Measurements from ENCODE around the gene ZCCHC7.
"Not testable (repeated sequence)": the region's sequence is repeated elsewhere in the genome, so short reads cannot be mapped to it uniquely, and the experiment has no call there.

The ZCCHC7 gene

DNA sequence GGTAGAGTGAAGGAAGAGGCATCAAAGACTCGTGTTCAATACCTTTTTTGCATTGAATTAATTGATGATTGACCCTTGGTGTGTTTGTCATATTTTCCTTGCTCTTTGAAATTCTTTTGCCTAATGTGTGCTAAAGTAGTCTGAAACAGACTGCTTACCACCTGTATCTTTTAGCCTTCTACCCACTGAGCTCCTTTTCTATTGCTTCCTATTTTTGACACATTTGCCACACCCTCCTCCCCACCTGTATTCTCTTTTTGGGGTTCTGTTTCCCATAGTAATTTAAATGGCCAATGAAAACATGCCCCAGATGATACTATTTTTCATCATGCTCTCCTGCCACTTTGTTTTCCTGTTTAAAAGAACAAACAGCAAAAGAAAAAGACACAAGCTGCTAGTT is 78.5 kb downstream of the ZCCHC7 start:
- no peak overlapping the region for H3K4me3 ChIP-seq (ENCODE audit: low read depth, low read length)
- TF ChIP-seq, protein P1, sequence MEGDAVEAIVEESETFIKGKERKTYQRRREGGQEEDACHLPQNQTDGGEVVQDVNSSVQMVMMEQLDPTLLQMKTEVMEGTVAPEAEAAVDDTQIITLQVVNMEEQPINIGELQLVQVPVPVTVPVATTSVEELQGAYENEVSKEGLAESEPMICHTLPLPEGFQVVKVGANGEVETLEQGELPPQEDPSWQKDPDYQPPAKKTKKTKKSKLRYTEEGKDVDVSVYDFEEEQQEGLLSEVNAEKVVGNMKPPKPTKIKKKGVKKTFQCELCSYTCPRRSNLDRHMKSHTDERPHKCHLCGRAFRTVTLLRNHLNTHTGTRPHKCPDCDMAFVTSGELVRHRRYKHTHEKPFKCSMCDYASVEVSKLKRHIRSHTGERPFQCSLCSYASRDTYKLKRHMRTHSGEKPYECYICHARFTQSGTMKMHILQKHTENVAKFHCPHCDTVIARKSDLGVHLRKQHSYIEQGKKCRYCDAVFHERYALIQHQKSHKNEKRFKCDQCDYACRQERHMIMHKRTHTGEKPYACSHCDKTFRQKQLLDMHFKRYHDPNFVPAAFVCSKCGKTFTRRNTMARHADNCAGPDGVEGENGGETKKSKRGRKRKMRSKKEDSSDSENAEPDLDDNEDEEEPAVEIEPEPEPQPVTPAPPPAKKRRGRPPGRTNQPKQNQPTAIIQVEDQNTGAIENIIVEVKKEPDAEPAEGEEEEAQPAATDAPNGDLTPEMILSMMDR (IDR thresholded peaks at IDR 0.05; ENCODE audit: low read depth, low read length, missing control alignments), result no peak
- no peak for DNase-seq (ENCODE audit: low read depth)

DNA sequence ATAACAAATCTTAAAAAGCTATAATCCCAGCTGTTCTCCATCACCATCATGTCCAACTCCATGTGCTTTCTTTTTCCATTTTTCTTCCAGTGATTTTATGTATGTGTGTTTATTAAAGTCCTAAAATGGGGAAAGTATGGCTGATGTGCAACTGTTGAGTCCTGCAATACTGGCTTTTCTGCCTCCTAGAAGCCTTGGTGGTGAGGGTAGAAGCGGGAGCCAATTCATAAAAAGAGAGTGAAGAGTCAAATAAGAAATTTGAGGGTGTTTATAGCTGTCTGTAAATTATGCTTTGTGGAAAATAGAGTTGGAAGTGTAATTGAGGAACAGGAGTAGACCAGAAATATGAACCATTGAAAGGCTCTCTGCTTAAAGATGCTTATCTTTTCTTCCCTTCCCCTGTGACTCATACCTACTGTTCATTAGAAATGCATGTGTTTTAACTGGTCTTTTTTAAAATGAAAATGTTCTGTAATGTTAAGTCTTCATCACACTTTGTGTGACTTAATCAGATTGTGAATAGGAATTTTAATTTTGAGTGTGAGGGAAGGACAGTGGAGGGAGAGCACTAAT is 80.1 kb downstream of the ZCCHC7 start:
- H3K4me3 ChIP-seq (ENCODE audit: low read depth, low read length), result no peak overlapping the region
- TF ChIP-seq, protein P1 (IDR thresholded peaks at IDR 0.05; ENCODE audit: low read depth, low read length, missing control alignments), result no peak
- no peak for DNase-seq (ENCODE audit: low read depth)

DNA sequence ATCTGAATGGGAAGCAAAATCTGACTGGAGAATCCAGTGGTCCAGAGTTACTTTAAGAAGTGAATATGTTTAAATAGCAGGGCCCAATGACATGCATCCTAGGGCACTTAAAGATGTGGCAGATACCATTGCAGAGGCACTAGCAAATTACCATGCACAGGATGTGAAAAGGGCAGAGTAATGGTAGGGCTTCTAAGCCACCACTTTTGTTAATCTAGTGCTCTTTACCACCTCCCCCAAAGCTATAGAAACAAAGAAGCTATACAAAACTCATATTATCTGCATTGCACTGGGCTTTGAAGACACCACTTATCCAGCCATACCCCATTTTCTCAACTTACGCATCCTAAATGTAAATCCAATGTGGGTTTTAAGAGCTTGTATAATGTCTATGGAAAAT is 81.2 kb downstream of the ZCCHC7 start:
- H3K4me3 ChIP-seq (ENCODE audit: low read depth, low read length), result no peak overlapping the region
- TF ChIP-seq, protein P1 (IDR thresholded peaks at IDR 0.05; ENCODE audit: low read depth, low read length, missing control alignments), result no peak
- no peak for DNase-seq (ENCODE audit: low read depth)

DNA sequence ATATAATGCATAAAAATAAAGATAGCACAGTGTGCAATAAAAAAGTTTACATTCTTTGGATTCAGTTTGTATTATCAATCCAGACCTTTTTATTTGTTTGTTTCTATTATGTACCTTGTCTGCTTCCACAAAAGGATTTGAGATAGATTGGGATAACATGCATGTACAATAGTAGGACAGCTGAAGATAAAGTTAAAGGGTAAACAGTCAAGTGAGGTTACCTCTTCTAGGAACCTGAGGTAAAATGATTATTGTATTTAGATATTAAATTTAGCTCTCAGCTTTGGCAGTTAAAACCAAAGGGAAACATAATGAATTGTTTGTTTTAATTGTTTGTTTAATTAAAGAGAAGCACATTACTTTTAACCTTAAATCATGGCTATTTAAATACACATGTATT is 81.7 kb downstream of the ZCCHC7 start:
- no peak overlapping the region for H3K4me3 ChIP-seq (ENCODE audit: low read depth, low read length)
- DNase-seq (ENCODE audit: low read depth), result no peak

DNA sequence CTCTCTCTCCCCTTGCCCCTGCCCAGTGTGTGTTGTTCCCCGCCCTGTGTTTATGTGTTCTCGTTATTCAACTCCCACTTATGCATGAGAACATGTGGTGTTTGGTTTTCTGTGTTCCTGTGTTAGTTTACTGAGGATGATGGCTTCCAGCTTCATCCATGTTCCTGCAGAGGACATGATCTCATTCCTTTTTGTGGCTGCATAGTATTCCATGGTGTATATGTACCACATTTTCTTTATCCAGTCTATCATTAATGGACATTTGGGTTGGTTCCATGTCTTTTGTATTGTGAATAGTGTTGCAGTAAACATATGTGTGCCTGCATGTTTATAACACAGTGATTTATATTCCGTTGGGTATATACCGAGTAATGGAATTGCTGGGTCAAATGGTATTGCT is 83.1 kb downstream of the ZCCHC7 start:
- not testable (repeated sequence) for DNase-seq (ENCODE audit: low read depth)

More for the DNA sequence above, 81.7 kb downstream of the ZCCHC7 start:
- TF ChIP-seq, protein P1 (IDR thresholded peaks at IDR 0.05; ENCODE audit: low read depth, low read length, missing control alignments), result no peak

DNA sequence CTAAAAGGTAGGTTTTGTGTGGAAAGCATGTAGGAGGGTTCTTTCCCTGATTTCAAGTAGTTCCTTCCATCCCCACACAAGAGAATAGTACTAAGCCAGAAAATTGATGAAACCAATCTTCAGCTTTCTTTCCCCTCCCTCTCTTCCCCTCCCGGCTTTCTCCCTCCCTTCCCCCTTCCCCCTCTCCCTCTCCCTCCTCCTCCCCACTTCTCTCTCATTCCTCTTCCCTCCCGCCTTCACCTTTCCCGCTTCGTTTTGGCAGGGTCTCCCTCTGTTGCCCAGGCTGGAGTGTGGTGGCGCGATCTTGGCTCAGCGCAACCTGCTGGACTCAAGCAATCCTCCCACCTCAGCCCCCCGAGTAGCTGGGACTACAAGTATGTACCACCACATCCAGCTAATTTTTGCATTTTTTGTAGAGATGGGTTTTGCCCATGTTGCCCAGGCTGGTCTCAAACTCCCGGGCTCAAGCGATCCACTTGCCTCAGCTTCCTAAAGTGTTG is 85.8 kb downstream of the ZCCHC7 start:
- DNase-seq (ENCODE audit: low read depth), result no peak
- TF ChIP-seq, protein P1 (IDR thresholded peaks at IDR 0.05; ENCODE audit: low read depth, low read length, missing control alignments), result no peak
- H3K4me3 ChIP-seq (ENCODE audit: low read depth, low read length), result no peak overlapping the region

More for the DNA sequence above, 83.1 kb downstream of the ZCCHC7 start:
- H3K4me3 ChIP-seq (ENCODE audit: low read depth, low read length), result not testable (repeated sequence)

DNA sequence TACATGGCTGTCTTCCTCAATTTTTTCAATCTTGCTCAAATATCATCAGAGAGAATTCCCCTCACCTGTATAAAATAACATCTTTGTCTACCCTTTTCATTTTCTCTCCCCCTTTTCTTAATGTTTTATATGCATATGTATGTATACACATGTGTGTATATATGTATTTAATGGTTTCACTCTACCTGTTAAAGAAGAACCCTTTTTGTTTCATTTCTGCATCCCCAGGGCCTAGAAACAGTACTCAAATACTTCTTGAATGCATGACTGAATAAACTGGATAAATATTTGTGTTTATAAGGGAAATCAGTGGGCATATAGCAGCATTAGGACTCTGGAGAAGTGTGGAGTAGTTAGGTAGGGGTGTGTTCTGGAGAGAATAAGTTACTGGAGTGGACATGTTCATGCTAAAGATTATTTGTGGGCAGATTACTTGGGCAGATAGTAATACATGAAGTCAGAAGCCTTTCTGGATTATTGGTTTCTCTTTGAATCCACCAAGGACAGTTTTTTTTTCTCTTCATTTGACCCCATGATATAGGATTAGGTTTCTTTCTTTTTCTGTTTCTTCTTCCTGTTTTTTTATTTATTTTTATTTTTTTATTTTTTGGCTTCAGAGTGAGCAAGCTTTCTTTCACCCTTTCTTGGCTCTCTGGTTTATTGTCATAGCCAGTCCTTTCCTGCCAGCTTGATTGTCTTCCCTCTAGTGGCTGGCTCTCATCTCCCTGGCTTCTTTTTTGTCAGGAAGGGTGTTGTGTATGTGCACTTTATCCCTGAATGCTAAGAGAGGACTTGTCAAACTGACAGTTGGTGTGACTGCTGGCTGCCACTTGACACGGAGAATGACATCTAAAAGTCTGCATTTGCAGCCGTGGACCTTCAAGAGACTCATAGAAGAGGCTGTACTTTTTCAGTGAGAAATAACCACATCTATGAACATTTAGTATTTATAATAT is 89.3 kb downstream of the ZCCHC7 start:
- DNase-seq (ENCODE audit: low read depth), result no peak
- H3K4me3 ChIP-seq (ENCODE audit: low read depth, low read length), result no peak overlapping the region; the same call in 1 of the 2 replicates
- TF ChIP-seq, protein P1 (IDR thresholded peaks at IDR 0.05; ENCODE audit: low read depth, low read length, missing control alignments), result no peak

All from GM12864 (cell line).